SK-N-MC (cell line): Measurements from ENCODE around the gene PLA2G2E.

Source experiments
- EZH2 ChIP-seq: fragments of 200-600 bp; sonication (generic); IDR thresholded peaks from one replicate; pipeline ENCODE4 v1.6.1; 2017; ENCODE audit warnings: antibody characterized with exemption
- FOXP2 ChIP-seq: optimal IDR thresholded peaks from 2 replicates; pipeline ENCODE3; 2011; ENCODE audit warnings: mild to moderate bottlenecking, moderate library complexity; ENCODE audit not compliant: insufficient read depth; ENCODE audit errors: extremely low read length, control extremely low read depth
- POLR2AphosphoS5 ChIP-seq: IDR thresholded peaks from 2 replicates; pipeline ENCODE4 v1.6.1; 2012; ENCODE audit warnings: mild to moderate bottlenecking, low read depth, low read length, borderline replicate concordance

DNA sequence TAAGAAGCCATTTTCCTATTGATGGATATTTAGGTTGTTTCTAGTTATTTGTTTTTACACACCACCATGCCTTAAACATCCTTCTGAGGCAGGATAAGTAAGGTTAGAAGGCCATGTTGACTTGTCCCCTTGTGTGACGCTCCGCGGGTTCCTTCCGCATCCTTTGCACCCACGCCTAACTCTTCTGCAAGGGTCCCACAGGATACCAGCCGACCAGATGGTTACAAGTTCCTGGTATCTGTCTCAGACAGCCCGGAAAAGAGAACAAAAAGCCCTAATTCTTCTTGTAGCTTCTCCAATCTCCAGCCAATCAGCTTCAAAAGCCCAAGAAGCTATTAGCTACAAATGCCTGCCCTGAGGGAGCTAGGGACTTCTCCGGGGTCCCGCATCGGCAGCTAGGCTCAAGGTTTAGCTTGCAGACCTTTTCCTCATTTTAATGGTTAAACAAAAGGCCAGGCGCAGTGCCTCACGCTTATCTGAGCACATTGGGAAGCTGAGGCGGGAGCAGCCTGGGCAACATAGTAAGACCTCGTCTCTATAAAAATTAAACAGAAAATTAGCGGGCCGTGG is 46.2 kb downstream of the PLA2G2E start:
- TF ChIP-seq EZH2 = no peak
- no peak for TF ChIP-seq POLR2AphosphoS5
- no peak for TF ChIP-seq FOXP2
